Skeletal muscle tissue (tissue), 4 donors: Measurements from ENCODE around the gene WDR26. TPM values are rescaled to one million over a fixed set of nuclear protein-coding genes. Genes with fewer than 3 reads are reported as not detected.

Source experiments
- H3K27ac ChIP-seq: one replicate; pipeline ENCODE4 v1.7.0; 2013; ENCODE audit warnings: mild to moderate bottlenecking, low read depth, low read length, inconsistent platforms
- H3K27me3 ChIP-seq, 3 donors: one replicate each; pipeline ENCODE4 v1.7.0; 2013; ENCODE audit warnings: low read length in 3 of 3; ENCODE audit not compliant: control insufficient read depth in 3 of 3, insufficient read depth in 3 of 3
- H3K36me3 ChIP-seq, 3 donors: one replicate each; pipeline ENCODE4 v1.7.0; 2013; ENCODE audit warnings: low read length in 3 of 3; ENCODE audit not compliant: control insufficient read depth in 3 of 3, insufficient read depth in 3 of 3
- H3K4me1 ChIP-seq, 3 donors: one replicate each; pipeline ENCODE4 v1.7.0; 2013; ENCODE audit warnings: low read length in 3 of 3, mild to moderate bottlenecking in 3 of 3; ENCODE audit not compliant: control insufficient read depth in 3 of 3, insufficient read depth in 3 of 3
- H3K4me3 ChIP-seq, 3 donors: one replicate each; pipeline ENCODE4 v1.7.0; 2013; ENCODE audit warnings: low read length in 3 of 3
- H3K9ac ChIP-seq, 3 donors: one replicate each; pipeline ENCODE4 v1.7.0; 2013; ENCODE audit warnings: low read length in 3 of 3, mild to moderate bottlenecking in 3 of 3, moderate library complexity in 2 of 3, low read depth in 1 of 3
- H3K9me3 ChIP-seq, 3 donors: one replicate each; pipeline ENCODE4 v1.7.0; 2013; ENCODE audit warnings: low read length in 3 of 3; ENCODE audit not compliant: control insufficient read depth in 3 of 3
- total RNA-seq: library from RNA; depleted of rRNA; stranded (reverse); fragments of >200 nt; gene quantifications from one replicate; pipeline ENCODE4 v1.2.3, GENCODE V29; 2014
- donor health status: Osteomylitis.

WDR26 gene
- total RNA-seq, 1 donor from 2014 or later, result 64.2 TPM

DNA sequence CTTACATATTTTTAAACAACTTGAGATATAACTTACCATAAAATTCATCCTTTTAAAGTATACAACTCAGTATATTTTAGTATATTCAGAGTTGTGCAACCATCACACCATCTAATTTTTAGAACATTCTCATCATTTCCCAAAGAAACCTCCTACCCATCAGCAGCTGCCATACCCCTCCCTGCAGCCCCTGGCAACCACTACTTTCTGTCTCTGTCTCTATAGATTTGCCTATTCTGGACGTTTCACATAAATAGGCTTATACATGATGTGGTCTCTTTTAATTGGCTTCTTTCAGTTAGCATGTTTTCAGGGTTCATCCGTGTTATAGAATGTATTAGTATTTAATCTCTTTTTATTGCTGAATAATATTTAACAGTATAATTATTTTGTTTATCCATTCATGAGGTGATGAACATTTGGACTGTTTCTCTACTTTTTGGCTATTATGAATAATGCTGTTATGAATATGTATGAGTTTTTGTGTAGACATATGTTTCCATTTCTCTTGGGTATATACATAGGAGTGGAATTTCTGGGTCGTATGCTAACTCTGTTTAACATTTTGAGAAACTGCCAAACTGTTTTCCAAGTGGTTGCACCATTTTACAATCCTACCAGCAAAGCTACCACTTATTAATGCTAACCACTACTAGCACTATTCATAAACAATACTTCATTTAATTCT lies 29.5 kb downstream of the WDR26 start:
- Histone ChIP-seq H3K9me3 (no peaks in the 10 kb centered on the region), H3K4me3 (no peak overlapping the region), H3K27ac (no peak overlapping the region), H3K36me3 (peaks cover 27 to 54% (median 52%) of the 10 kb centered on the region in 3 donors), H3K27me3 (no peaks in the 10 kb centered on the region), H3K4me1 (no peaks in the 10 kb centered on the region), H3K9ac (no peak overlapping the region)

DNA sequence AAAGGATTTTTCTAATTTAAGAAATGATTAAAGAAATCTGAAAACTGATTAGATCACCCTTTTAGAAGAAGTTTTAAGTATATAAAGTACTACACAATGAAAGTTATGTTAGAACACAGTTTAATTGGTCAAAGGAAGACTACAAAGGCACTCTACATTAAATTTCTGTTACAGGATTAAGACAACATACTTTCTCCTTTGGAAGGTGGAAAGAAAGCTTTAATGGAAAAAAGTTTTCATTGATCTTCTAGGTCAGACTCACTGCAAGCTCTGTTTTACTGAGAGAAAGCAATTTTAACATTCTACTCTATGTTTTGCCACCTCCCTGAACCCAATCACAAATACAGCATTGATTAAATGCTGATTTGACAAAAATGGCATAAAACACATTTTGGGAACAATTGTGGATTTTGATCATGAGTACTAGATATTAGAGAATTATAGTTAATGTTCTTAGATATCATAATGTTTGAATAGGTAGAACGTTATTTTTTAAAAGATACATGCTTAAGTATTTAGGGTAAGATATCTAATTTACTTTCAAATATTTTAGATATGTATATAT lies 32.0 kb downstream of the WDR26 start:
- no peak overlapping the region for H3K4me3 ChIP-seq
- no peak overlapping the region for H3K27ac ChIP-seq
- H3K9ac ChIP-seq, result peak overlapping the region in 1 of 3 donors; percentile 59
- H3K36me3 ChIP-seq, result peaks cover 36 to 67% (median 63%) of the 10 kb centered on the region in 3 donors
- no peaks in the 10 kb centered on the region for H3K4me1 ChIP-seq
- H3K9me3 ChIP-seq, result no peaks in the 10 kb centered on the region
- no peaks in the 10 kb centered on the region for H3K27me3 ChIP-seq

DNA sequence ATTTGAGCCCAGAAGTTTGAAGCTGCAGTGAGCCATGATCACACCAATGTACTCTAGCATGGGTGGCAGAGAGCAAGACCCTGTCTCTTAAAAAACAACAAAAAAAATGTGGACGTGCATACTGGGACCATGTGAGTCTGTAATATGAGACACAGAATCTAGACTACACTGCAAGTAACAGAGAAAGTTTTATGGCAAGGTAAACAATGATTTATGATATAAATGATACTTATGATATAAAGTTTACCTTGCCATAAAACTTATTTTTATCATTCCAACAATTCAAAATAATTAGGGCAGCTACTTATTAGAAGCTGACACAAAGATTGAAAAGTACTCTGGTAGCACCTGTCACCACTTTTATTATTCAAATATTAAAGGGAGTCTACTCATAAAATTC lies 34.7 kb downstream of the WDR26 start:
- Histone ChIP-seq H3K4me3 (no peak overlapping the region), H3K4me1 (no peaks in the 10 kb centered on the region), H3K27me3 (no peaks in the 10 kb centered on the region), H3K36me3 (peaks cover 39 to 74% (median 73%) of the 10 kb centered on the region in 3 donors), H3K9me3 (no peaks in the 10 kb centered on the region), H3K9ac (no peak overlapping the region), H3K27ac (no peak overlapping the region)

DNA sequence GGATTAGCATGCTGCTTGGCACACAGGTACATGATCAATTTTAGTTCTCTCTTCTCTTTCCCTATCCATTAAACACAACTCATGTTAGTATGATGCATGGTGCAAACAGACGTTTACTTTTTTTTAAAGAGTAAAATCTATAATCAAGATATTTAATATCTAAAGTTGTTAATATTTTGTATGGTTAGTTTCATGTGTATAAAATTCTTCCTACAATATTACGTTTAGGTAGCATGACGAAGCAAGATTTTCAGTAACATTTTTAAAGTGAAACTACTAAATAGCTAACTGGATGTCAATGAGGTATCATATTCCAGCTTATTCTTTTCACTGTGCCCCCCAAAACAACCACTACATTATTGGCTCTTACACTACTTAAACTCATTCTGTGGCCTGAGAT lies 41.3 kb downstream of the WDR26 start:
- no peak overlapping the region for H3K9ac ChIP-seq
- no peaks in the 10 kb centered on the region for H3K27me3 ChIP-seq
- no peak overlapping the region for H3K27ac ChIP-seq
- no peaks in the 10 kb centered on the region for H3K4me1 ChIP-seq
- H3K36me3 ChIP-seq, result peaks cover 33 to 77% (median 71%) of the 10 kb centered on the region in 3 donors
- H3K9me3 ChIP-seq, result no peaks in the 10 kb centered on the region
- H3K4me3 ChIP-seq, result no peak overlapping the region

DNA sequence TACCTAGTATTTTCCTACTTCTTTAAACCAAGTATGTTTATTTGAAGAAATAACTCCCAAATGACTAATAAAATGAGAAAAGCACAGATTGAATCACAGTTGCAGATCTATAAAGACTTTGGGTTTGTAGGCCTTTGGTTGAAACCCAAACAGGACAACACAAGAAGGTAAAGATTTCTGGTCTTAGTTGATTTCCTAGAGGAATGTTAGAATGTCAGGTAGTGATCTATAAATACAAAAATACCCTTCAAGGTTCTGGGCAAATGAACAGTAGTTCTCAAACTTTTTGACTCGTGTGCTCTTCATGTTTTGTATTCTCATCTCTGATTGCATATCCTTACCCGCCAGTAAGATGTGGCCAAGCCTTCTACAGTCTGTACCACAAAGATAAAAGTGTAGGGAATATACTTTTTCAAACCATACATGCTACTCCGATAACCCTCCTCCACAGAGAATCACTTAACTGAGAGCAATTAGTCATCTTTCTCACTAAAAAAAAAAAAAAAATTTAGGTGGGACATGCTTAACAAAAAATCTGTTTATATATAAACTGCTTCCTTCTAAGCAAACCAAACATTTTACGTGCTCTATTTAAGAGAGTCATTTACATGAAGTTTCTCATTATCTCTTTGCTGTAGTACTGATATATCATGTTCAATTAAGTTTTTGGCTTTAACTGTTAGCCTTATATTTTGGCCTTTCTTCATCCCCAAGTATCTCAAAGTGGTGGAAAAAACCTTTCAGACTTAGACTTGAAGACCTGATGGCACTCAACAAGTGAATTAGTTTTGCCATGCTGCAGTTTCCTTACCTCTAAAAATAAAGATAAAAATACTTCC lies 42.0 kb downstream of the WDR26 start:
- peaks cover 32 to 70% (median 67%) of the 10 kb centered on the region in 3 donors for H3K36me3 ChIP-seq
- no peaks in the 10 kb centered on the region for H3K27me3 ChIP-seq
- no peaks in the 10 kb centered on the region for H3K4me1 ChIP-seq
- H3K9me3 ChIP-seq, result no peaks in the 10 kb centered on the region
- H3K9ac ChIP-seq, result no peak overlapping the region
- no peak overlapping the region for H3K4me3 ChIP-seq
- H3K27ac ChIP-seq, result no peak overlapping the region

DNA sequence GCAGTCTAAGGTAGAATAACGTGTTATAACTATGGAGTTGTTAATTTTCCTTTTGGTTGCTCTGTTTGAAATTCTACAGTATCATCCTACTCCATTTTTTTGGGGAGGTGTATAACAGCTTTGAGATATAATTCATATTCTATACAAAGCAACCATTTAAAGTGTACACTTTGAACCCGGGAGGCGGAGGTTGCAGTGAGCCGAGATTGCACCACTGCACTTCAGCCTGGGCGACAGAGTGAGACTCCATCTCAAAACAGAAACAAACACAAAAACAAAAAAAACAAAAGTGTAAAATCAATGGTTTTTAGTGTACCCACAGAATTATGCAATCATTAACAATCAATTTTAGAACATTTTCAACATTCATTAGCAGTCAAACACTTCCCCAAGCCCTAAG lies 44.1 kb downstream of the WDR26 start:
- no peak overlapping the region for H3K27ac ChIP-seq
- peaks cover 22 to 56% (median 46%) of the 10 kb centered on the region in 3 donors for H3K36me3 ChIP-seq
- no peaks in the 10 kb centered on the region for H3K27me3 ChIP-seq
- H3K9me3 ChIP-seq, result no peaks in the 10 kb centered on the region
- no peak overlapping the region for H3K9ac ChIP-seq
- H3K4me3 ChIP-seq, result no peak overlapping the region
- no peaks in the 10 kb centered on the region for H3K4me1 ChIP-seq

DNA sequence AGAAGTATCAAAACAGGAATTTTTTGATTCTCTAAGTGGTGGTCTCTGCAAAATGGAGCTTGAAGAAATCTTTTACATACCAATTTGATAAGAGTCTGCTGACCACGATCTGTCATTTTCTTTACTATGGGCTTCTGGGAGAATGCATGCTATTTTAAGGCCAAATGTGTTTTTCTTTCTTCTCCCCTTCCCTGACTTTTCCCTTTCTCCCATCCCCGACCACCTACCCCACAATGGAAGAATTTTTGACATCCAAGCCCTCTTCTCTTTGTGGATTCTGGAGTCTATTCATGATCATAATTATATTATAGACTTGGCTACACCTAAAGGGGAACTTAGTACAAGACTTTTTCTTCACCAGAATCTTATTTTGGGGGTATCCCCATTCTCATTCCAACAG lies 46.7 kb downstream of the WDR26 start:
- Histone ChIP-seq H3K9me3 (no peaks in the 10 kb centered on the region), H3K9ac (no peak overlapping the region), H3K4me1 (no peaks in the 10 kb centered on the region), H3K36me3 (peaks cover 13 to 36% (median 32%) of the 10 kb centered on the region in 3 donors), H3K4me3 (no peak overlapping the region), H3K27me3 (no peaks in the 10 kb centered on the region), H3K27ac (no peak overlapping the region)

DNA sequence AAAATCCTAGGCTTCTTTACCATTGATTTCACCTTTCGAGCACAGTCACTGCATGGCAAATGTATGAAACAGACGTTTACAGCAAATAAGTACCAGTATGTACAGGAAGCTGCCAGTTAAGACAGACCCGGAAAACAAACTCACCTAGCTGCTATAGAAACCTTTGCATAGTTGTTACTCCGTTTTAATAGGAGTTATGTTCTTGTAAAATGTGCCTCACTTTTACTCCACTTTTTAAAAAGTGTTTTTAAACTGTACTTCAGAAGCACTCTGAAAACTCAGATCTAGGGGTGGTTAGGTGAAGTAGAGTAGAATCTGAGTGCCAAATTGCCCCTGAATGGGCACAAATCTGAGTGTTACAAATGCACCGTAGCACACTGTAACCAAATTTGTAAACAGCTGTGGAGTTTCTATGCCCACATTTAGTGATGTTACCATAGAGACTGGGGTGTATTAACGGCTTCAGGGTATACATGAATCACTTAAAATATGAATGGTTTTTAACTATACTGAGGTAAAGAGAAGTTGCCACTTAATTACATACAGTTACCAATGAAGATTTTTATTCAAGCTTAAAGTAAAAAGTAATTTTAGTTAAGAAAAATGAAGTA lies 47.2 kb downstream of the WDR26 start:
- Histone ChIP-seq H3K4me1 (no peaks in the 10 kb centered on the region), H3K9ac (no peak overlapping the region), H3K4me3 (no peak overlapping the region), H3K36me3 (peaks cover 13 to 31% (median 27%) of the 10 kb centered on the region in 3 donors), H3K27me3 (no peaks in the 10 kb centered on the region), H3K27ac (no peak overlapping the region), H3K9me3 (no peaks in the 10 kb centered on the region)

DNA sequence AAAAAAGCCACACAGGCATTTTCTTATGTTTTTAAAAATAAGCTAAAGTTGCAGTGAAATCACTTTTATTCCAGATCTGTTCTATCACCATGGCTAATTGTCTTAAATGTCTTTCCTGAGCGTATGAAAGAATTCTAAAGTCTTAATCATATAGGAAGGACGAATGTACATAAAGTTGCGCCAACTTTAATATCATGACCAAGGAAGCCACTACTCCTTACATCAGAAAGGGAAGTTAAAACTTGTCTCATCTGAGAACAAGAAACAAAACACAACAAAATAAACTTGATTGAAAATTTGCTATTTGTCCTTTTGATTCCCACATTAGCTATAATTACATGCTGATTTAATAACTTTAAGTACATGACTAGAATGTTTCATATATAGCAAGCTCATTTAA lies 51.4 kb downstream of the WDR26 start:
- H3K9me3 ChIP-seq, result no peaks in the 10 kb centered on the region
- H3K4me1 ChIP-seq, result peaks cover 0 to 5% (median 0%) of the 10 kb centered on the region in 3 donors
- no peak overlapping the region for H3K9ac ChIP-seq
- no peaks in the 10 kb centered on the region for H3K27me3 ChIP-seq
- no peak overlapping the region for H3K4me3 ChIP-seq
- H3K27ac ChIP-seq, result no peak overlapping the region
- peaks cover 0 to 16% (median 5%) of the 10 kb centered on the region in 3 donors for H3K36me3 ChIP-seq
